Chondrocyte (in vitro differentiated cells): ENCODE data around the gene TCF25. TPM values are rescaled to one million over a fixed set of nuclear protein-coding genes. Genes with fewer than 3 reads are reported as not detected.

Experiments used
- DNase-seq: peaks from one replicate; pipeline ENCODE4 v3.0.0; 2021; ENCODE audit warnings: mixed read lengths, low spot score
- H3K27ac Mint-ChIP-seq: one replicate; pipeline ENCODE4 v1.8.0; 2021; ENCODE audit warnings: mild to moderate bottlenecking, moderate library complexity, mixed read lengths; ENCODE audit not compliant: unreplicated experiment
- H3K27me3 Mint-ChIP-seq: 2 replicates; pipeline ENCODE4 v1.8.0; 2021; ENCODE audit warnings: low read depth, mixed read lengths
- H3K36me3 Mint-ChIP-seq: 2 replicates; pipeline ENCODE4 v1.8.0; 2021; ENCODE audit warnings: low read depth, mixed read lengths
- H3K4me1 Mint-ChIP-seq: 2 replicates; pipeline ENCODE4 v1.8.0; 2021; ENCODE audit warnings: low read depth, mild to moderate bottlenecking, mixed read lengths
- H3K4me3 Mint-ChIP-seq: one replicate; pipeline ENCODE4 v1.8.0; 2021; ENCODE audit warnings: mild to moderate bottlenecking, moderate library complexity, mixed read lengths; ENCODE audit not compliant: unreplicated experiment
- H3K9me3 Mint-ChIP-seq: 2 replicates; pipeline ENCODE4 v1.8.0; 2021; ENCODE audit warnings: low read depth, mixed read lengths
- CTCF ChIP-seq: fragments of 200-600 bp; sonication (generic); IDR thresholded peaks from 2 replicates; pipeline ENCODE4 v1.5.0; 2021; ENCODE audit warnings: antibody characterized with exemption, mild to moderate bottlenecking, moderate library complexity
- total RNA-seq: library from RNA; stranded (reverse); gene quantifications from 3 replicates; pipeline ENCODE4 v1.2.1, GENCODE V29; 2021

TCF25 gene
- total RNA-seq, 1 donor from 2014 or later: 200 TPM

- no peaks in the 10 kb centered on the region for H3K9me3 Mint-ChIP-seq
- DNase-seq: no peak
- H3K36me3 Mint-ChIP-seq: peaks cover 30% of the 10 kb centered on the region
- no peak for TF ChIP-seq CTCF
- no peak overlapping the region for H3K27ac Mint-ChIP-seq
- no peaks in the 10 kb centered on the region for H3K27me3 Mint-ChIP-seq
- no peaks in the 10 kb centered on the region for H3K4me1 Mint-ChIP-seq
- no peak overlapping the region for H3K4me3 Mint-ChIP-seq
Observed at GRCh38 chr16:89957216-89957785, 83.9 kb downstream of the TCF25 start.

GRCh38 chr16:89958068-89958467 is 84.7 kb downstream of the TCF25 start:
- Mint-ChIP-seq H3K4me3 (no peak overlapping the region), H3K27ac (no peak overlapping the region), H3K9me3 (no peaks in the 10 kb centered on the region), H3K36me3 (peaks cover 30% of the 10 kb centered on the region), H3K4me1 (no peaks in the 10 kb centered on the region), H3K27me3 (no peaks in the 10 kb centered on the region)
- TF ChIP-seq CTCF: no peak
- DNase-seq: no peak

DNA sequence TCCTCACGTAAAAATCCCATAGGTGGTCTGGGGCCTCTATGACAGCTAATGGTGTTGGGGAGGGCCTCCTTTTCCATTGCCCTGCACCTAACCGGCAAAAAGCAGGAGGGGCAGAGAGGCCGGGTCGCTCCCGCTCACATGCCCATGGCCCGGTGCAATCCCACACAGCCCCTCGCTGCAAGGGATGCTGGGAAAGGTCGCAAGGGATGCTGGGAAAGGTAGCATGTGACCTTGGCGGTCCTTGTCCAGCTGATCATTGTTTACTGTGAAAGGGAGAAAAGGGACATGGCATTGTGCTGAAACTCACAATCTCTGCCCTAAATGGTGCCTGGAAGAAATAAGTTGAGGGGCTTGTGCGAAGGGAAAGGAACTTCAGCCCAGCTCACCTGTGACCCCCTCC is 85.2 kb downstream of the TCF25 start:
- peaks cover 30% of the 10 kb centered on the region for H3K36me3 Mint-ChIP-seq
- no peaks in the 10 kb centered on the region for H3K9me3 Mint-ChIP-seq
- DNase-seq: no peak
- no peak overlapping the region for H3K27ac Mint-ChIP-seq
- no peaks in the 10 kb centered on the region for H3K27me3 Mint-ChIP-seq
- TF ChIP-seq CTCF: no peak
- H3K4me3 Mint-ChIP-seq: no peak overlapping the region
- H3K4me1 Mint-ChIP-seq: no peaks in the 10 kb centered on the region

DNA sequence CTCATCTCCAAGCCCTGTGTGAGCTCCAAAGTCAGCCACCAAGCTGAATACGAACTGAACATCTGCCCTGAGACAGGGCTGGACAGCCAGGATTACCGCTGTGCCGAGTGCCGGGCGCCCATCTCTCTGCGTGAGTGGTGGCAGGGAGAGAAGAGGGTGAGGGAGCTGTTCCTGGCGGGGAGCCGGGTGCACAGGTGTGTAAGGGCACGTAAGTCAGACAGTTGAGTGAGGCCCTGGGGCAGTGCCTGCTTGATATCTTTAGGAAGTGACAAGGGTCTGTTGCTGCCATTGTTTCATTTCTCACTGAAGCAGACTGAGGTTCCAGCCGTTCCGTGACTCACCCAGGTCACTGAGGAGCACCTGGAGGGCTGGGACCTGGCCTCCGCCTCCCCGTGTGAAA is 87.6 kb downstream of the TCF25 start:
- DNase-seq: no peak
- Mint-ChIP-seq H3K27me3 (no peaks in the 10 kb centered on the region), H3K27ac (no peak overlapping the region), H3K4me3 (no peak overlapping the region), H3K36me3 (peaks cover 29% of the 10 kb centered on the region), H3K9me3 (no peaks in the 10 kb centered on the region), H3K4me1 (no peaks in the 10 kb centered on the region)
- no peak for TF ChIP-seq CTCF

Other genes with a start within 250 kb of the TCF25 start
- 65.3 to 76.8 TPM (median 69.9 TPM) in 3 replicates for gene CHMP1A, start 215.9 kb upstream of the TCF25 start, total RNA-seq
- gene SPATA33, start 215.8 kb upstream of the TCF25 start, total RNA-seq: 8.8 to 12.6 TPM (median 10.3 TPM) in 3 replicates
- gene CDK10, start 186.9 kb upstream of the TCF25 start, total RNA-seq: 43.7 to 63.0 TPM (median 45.8 TPM) in 3 replicates
- 7.0 to 10.3 TPM (median 9.3 TPM) in 3 replicates for gene SPATA2L, start 171.9 kb upstream of the TCF25 start, total RNA-seq
- 20.3 to 26.6 TPM (median 20.4 TPM) in 3 replicates for gene VPS9D1, start 152.7 kb upstream of the TCF25 start, total RNA-seq
- gene ZNF276, start 152.1 kb upstream of the TCF25 start, total RNA-seq: 16.2 to 23.0 TPM (median 17.4 TPM) in 3 replicates
- 5.9 to 20.2 TPM (median 6.5 TPM) in 3 replicates for gene FANCA, start 56.9 kb upstream of the TCF25 start, total RNA-seq
- gene SPIRE2, start 45.1 kb upstream of the TCF25 start, total RNA-seq: 1.4 to 3.2 TPM (median 1.4 TPM) in 3 replicates
- gene MC1R, start 45.3 kb downstream of the TCF25 start, total RNA-seq: 3.2 to 7.9 TPM (median 4.2 TPM) in 3 replicates
- 97.1 to 117 TPM (median 104 TPM) in 3 replicates for gene TUBB3, start 49.8 kb downstream of the TCF25 start, total RNA-seq
- 69.0 to 77.4 TPM (median 70.4 TPM) in 3 replicates for gene DEF8, start 75.2 kb downstream of the TCF25 start, total RNA-seq
- gene DBNDD1, start 145.9 kb downstream of the TCF25 start, total RNA-seq: 2.8 to 3.7 TPM (median 3.0 TPM) in 3 replicates
- not detected in 3 replicates for gene PRDM7, start 203.7 kb downstream of the TCF25 start, total RNA-seq